HK-2 (cell line): ENCODE results near the gene PSMB10.
"Not testable (repeated sequence)": the region's sequence is repeated elsewhere in the genome, so short reads cannot be mapped to it uniquely, and the experiment has no call there.

Experiments used
- DNase-seq: peaks from one replicate; pipeline ENCODE4 v3.0.0-alpha.2; 2018; ENCODE audit not compliant: unreplicated experiment

Gene PSMB10

GRCh38 chr16:67924140-67924906 lies 12.3 kb downstream of the PSMB10 start:
- DNase-seq, result no peak

GRCh38 chr16:67923414-67924116 lies 13.1 kb downstream of the PSMB10 start:
- no peak for DNase-seq

- no peak for DNase-seq
Measured at GRCh38 chr16:67922740-67923139, 13.9 kb downstream of the PSMB10 start.

GRCh38 chr16:67922221-67922620 lies 14.4 kb downstream of the PSMB10 start:
- DNase-seq, result no peak

GRCh38 chr16:67919622-67920221 lies 16.9 kb downstream of the PSMB10 start:
- DNase-seq, result no peak

GRCh38 chr16:67917852-67918236 lies 18.8 kb downstream of the PSMB10 start:
- DNase-seq, result peak; percentile 65

GRCh38 chr16:67917140-67917851 lies 19.4 kb downstream of the PSMB10 start:
- no peak for DNase-seq

- DNase-seq, result no peak
Measured at GRCh38 chr16:67915831-67916723, 20.6 kb downstream of the PSMB10 start.

GRCh38 chr16:67915496-67915769 lies 21.2 kb downstream of the PSMB10 start:
- not testable (repeated sequence) for DNase-seq

GRCh38 chr16:67914758-67915495 lies 21.7 kb downstream of the PSMB10 start:
- DNase-seq, result no peak

- DNase-seq, result no peak
Measured at GRCh38 chr16:67910158-67910557, 26.5 kb downstream of the PSMB10 start.

- DNase-seq, result no peak
Measured at GRCh38 chr16:67909056-67909742, 27.5 kb downstream of the PSMB10 start.

- no peak for DNase-seq
Measured at GRCh38 chr16:67907397-67908180, 29.1 kb downstream of the PSMB10 start.

GRCh38 chr16:67902831-67903230 lies 33.8 kb downstream of the PSMB10 start:
- no peak for DNase-seq

- DNase-seq, result no peak
Measured at GRCh38 chr16:67901734-67902133, 34.9 kb downstream of the PSMB10 start.

- DNase-seq, result no peak
Measured at GRCh38 chr16:67897231-67897630, 39.4 kb downstream of the PSMB10 start.

- DNase-seq, result no peak
Measured at GRCh38 chr16:67893743-67894399, 42.8 kb downstream of the PSMB10 start.

GRCh38 chr16:67892899-67893742 lies 43.5 kb downstream of the PSMB10 start, which contains the start of gene PSKH1:
PSKH1 (plus strand) TSS chr16:67893254; CDS start chr16:67908750, 15,496 bp downstream.
- DNase-seq, result peak; percentile 97
